Epidermal melanocyte (primary cell): ENCODE data around the gene MPDU1.
A peak's percentile ranks its signal among the peaks of the same experiment; 100 is the strongest.
"Not testable (repeated sequence)": the region's sequence is repeated elsewhere in the genome, so short reads cannot be mapped to it uniquely, and the experiment has no call there.

Experiments used
- DNase-seq: peaks from one replicate; pipeline ENCODE4 v3.0.0; 2011; ENCODE audit warnings: low spot score; ENCODE audit not compliant: insufficient read length

Gene MPDU1

DNA sequence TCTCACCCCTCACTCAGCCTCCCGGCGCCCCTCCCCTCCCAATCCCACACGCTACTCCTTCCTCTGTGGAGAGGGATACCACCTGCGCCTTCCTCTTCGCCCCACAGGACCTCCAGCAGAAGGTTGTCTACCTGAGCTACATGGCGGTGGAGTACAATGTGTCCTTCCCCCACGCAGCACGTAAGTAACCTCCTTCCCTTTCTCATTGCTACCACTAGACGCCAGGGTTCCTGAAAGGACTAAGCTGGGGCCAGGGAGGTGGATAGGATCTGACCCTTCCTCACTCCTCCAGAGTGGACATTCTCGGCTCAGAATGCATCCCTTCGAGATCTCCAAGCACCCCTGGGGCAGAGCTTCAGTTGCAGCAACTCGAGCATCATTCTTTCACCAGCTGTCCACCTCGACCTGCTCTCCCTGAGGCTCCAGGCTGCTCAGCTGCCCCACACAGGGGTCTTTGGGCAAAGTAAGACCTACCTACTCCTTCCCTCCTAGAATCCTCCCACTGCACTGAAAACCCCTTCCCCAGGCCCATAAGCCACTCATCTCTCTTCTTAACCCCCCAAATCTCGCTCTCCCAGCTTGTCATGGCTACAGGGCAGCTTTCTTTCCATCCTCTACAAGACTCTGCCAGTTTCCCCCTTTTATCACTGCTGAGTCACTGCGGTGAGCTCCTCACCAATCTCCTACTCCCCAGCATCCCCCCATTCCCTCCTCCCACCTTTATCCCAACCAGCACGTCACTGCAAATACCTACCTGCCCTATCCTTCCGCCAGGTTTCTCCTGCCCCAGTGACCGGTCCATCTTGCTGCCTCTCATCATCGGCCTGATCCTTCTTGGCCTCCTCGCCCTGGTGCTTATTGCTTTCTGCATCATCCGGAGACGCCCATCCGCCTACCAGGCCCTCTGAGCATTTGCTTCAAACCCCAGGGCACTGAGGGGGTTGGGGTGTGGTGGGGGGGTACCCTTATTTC is 2.8 kb upstream of the MPDU1 start:
- DNase-seq = no peak

DNA sequence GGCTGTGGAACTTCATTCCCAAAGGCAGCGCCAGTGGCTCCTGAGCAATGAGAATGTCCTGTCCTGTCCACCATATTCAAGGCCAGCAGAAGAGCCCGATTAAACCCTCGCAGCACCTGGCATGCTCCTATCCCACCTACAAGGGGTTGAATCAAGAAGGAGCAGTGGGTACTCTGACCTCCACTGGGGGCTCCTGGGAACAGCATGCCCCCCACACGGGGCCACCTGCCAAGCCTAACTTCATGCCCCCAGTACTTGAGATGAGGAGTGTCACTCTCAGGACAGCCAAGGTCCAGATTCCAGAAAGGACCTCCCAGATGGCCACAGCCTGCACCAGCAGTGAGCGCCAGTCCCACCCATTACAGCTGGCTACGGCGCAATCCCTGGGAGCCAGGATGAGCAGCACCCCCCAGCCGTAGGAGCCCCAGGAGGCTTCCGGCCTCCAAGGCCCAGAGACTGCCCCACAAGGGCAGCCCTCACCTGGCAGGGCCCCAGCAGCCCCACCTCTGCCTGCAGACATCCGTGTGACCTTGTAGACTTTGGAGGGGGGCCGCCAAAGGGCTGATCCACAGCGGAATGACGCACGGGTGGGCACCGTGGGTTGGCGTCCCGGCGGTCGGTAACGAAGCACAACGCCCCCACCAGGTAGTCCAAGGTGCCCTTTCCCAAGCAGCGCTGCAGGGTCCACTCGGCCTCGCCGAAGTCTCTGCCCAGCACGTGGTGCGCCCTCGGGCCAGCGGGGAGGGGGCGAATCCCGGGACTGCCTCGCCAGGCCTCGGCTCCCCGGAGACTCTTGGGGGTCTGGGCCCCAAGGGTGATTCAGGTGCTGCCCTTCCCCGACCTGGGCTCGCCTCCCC is 1.0 kb upstream of the MPDU1 start:
- no peak for DNase-seq

DNA sequence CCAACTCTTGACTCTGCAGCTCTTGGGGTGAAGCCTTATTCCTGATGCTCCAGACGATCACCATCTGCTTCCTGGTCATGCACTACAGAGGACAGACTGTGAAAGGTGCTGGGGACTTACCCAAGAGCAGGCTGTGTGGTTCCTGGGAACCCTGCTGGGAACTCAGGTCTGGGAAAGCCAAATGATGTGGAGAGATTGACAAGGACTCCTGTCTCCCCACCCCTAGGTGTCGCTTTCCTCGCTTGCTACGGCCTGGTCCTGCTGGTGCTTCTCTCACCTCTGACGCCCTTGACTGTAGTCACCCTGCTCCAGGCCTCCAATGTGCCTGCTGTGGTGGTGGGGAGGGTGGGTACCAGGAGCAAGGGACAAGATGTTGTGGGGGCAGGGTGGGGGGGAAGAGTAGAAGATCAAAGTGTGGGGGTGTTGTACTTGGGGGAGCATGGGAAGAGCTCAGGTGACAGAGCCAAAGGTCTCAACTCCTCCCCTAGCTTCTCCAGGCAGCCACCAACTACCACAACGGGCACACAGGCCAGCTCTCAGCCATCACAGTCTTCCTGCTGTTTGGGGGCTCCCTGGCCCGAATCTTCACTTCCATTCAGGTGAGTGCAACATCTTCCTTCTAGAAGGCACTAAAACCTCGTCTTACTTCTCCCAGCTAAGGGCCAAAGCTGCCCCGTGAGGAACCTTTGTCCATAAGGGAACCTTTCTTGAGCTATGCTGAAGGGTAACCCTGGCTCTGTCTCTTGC is 3.2 kb downstream of the MPDU1 start:
- no peak for DNase-seq

DNA sequence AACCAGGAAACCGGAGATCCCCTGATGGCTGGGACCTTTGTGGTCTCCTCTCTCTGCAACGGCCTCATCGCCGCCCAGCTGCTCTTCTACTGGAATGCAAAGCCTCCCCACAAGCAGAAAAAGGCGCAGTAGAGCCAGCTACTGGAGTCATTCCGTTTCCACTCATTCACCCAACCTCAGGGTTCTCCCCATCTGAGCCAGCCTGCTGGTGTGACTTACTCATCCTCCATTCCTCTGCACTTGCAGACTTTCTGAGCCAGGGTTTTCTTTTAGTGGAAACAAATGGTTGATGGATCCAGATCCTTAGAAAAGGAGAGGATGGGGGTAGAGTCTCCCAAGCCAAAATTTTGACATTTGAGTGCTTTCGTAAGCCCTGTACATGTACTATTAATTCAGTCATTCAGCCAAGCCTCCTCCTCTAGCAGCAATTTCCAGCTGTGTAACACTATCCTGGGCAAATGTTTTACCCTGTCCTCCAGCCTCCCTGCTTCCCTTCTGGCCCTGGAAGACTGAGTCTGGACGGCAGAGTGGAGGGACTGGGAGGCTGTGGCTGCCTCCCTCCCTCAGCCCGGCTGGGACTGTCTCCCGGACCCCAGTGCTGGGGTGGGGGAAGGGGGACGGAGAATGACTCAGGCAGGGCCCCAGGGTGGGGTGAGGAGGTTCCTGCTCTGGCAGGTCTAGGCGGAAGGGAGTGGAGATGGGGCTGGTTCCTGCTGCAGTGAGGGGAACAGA is 3.9 kb downstream of the MPDU1 start:
- DNase-seq = peak; percentile 71

DNA sequence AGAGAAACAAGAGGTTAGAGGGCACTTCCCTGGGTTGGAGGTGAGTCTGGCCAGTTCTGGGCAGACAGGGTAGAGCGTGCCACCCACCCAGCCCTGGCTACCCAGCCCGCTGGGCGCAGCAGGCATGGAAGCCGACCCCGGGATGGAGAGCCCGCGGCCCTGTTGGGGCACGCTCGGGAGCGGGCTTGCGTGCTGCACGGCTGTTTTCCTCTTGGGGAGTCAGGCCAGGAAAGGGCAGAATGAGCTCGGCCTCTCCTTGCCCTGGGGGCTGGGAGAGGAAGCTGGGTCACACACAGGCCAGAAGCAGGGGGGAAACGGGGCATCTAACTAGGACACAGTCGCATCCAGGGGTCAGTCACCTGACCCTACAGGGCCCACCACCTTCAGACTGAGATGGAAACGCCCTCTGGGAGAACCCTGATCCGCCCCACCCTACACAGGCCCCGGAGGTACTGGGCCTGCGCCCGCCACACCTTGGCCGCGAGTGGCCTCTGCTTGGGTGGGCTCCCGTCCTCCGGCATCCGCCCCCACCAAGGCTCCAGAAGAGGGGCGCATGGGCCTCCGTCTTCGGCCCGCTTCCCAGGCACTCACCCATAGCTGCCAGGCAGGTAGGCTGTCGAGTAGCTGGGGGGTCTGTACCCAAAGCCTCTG is 5.0 kb downstream of the MPDU1 start:
- no peak for DNase-seq

DNA sequence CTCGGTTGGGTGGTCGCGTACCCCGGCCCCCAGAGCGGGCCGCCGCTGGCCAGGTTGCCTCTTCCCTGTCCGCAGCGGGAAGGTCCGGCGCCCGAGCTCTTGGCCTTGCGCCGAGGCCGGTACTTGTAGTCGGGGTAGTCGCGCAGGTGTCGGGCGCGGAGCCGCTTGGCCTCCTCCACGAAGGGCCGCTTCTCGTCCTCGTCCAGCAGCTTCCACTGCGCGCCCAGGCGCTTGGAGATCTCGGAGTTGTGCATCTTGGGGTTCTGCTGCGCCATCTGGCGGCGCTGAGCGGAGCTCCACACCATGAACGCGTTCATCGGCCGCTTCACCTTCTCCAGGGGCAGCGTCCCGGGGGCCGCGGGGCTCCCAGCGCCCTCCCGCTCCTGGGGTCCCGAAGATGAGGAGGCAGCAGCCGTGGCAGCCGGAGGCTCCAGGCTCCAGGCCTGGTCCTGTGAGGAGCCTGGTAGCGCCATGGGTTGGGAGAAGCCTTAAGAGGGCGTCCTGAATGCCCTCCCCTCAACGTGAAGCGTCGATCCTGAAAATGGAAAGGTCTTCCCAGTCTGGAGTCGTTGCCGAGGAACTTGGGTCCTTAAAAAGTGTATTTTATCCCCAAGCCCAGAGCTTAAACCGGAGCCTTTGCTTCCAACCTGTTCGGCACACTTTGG is 5.7 kb downstream of the MPDU1 start:
- peak; percentile 96 for DNase-seq

DNA sequence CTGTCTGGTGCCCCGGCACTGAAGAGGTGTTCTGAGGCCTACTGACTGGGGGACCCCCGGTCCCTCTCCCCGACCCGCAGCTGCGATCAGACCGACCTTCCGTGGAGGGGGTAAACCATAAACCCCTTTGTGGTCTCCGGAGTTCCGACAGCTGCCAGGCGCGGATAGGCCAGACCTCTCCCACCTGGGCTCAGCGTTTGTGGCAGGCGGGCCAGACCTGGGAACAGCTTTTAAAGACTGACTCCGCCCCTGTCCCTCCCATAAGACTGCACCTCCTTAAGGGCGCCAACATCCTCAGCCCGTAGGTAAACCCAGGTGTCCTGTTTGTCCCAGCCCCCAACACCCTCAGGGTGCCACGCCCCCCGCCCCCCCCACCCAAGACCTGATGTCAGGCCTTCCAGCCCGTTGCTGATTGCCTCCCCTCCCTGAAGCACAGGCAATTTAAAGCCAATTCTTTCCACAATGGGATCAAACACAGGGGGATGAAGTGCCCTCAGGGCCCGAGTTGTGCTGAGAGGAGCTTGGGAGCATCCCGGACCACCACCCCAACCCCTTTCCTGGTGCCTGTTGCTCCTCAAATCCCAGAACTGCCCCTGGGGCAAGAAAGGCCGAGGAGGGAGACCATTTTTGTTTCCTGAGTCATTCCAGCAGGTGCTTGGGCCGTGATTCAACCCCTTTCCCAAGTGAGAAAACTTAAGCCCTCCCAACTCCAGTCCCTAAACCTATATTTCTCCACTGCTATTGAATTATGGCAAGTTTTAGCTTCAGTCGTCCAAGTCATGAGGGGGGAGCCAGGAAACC is 6.4 kb downstream of the MPDU1 start, which contains the start of gene SOX15:
Gene SOX15, minus strand, starts transcription at position 204 of the 801 bp plus-strand sequence. CDS start 418 bp downstream, outside the sequence.
- DNase-seq = no peak

DNA sequence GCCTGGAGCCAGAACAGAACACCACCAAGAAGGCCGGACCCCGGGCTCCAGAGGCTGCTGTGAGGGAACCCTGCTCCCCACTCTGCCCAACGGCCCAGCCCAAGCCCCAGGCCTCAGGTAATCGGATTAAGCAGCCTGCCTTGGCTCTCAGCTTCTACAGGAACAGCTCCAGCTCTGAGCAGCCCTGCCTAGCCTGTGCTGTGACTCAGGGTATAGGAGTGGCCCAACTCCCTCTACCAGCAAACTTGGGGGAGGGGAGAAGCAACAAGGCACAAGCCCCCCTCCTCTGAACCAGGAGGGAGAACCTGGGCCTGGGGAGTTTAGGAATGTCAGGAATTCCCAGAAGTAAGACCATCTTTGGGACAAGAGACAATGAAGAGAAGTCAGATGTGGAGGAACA is 7.1 kb downstream of the MPDU1 start:
- DNase-seq = no peak

DNA sequence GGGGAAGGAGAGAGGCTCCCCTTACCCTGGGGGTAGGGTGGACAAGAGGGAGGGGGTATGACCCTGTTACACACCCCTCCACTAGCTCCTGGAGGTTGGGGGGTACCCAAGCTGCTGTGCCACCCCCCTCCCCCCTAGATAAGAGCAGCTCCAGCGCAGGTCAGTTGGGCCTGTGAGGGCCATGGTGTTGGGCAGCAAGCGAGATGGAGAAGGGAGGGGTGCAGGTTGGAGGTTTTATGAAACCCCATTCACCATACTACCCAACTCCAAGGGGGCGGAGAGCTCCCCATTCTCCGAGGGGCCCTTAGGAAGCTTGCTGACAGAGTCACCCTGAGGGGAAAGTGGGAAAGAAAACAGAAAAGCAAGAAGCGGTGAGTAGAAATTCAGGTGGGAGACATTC is 7.9 kb downstream of the MPDU1 start:
- no peak for DNase-seq

DNA sequence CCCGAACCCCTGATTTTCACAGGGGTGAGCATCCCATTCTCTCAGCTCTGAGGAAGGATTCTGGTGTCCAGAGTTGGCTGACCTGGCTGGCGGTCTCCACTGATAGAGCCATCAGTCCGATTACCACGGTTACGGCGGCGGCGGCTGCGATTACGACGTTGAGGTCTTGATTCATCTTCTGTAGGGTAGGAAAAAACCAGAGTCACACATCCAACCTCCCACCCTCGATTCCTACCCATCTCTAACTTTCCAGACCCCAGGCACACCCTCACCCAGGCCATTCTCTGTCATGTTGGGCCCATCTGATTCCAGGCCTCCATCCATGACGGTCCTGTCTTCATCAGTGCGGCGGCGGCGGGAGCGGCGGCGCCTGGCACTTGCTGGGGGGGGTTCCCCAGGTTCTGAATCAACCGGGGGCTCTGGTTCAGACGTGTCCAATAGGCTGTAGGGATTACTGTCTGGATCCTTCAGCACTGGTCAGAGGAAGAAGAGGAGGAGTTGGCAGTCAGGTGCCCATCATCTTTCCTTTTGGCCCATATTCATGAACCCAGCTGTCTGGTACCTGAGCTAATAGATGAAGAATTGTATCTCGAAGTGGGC is 8.9 kb downstream of the MPDU1 start:
- no peak for DNase-seq

DNA sequence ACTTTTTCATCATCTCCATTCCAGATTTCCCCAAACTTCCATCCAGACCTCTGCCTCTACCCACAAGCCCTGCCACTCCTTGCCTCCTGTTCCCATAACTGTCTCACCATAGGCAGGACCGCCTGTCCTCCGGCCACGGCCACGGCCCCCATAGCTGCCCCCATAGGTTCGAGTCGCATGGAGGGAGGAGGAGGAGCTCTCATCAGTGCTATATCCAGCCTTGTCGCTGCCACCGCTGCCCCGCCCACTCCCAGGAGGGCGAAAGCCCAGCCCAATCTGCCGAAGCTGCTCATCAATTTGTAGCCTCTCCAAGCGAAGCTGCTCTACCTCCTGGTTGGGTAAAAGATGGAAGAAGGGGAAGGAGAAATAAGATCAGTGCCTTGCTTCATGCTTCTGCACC is 9.6 kb downstream of the MPDU1 start:
- no peak for DNase-seq

DNA sequence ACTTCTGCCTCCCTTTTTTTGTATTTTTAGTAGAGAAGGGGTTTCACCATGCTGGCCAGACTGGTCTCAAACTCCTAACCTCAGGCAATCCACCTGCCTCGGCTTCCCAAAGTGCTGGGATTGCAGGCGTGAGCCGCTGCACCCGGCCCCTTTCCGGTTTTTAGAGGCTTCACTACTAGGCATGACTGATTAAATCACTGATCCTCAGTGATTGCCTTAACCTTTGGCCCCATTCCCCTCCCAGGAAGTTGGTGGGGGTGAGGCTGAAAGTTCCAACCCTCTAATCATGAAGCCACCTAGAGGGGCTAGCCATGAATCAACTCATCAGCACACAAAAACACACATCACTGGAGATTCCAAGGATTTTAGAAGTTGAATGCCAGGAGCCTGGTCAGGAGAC is 13.9 kb downstream of the MPDU1 start:
- not testable (repeated sequence) for DNase-seq

DNA sequence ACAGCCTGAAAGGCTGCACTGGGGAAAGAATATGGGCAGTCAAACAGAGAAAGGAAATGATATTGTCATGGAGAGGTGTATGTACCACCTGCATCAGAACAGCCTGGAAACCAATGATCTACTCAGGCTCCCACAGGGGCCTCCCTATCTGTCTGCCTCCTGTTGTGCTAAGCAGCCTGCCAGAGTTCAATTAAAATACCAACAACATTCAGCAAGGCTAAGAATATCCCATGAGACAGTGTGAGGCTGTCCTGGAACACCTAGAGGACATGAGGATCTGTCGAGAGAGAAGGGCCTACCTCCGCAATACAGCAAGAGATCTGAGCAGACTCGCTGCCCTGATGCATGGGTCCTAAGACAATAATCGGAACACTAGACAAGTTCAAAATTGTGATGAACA is 22.6 kb downstream of the MPDU1 start:
- no peak for DNase-seq

DNA sequence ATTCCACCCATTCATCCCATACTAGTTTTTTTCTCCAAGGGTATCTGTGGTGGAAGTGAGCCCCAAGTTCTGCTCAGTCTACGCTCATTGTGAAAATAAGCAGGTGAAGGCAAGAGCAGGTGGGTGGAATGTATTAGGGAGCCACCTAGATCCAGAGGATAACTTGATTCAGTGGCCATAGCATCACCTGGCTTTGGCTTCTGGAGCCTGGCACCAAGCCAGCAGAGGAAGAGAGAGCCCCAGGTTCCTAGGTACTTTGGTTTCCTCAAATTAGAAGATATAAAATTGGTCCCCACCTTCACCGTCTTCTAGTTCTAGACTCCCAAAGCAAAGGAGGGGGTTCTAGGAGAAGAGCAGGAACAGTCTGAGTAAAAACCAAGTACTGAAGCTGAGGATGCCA is 27.0 kb downstream of the MPDU1 start:
- DNase-seq = no peak

DNA sequence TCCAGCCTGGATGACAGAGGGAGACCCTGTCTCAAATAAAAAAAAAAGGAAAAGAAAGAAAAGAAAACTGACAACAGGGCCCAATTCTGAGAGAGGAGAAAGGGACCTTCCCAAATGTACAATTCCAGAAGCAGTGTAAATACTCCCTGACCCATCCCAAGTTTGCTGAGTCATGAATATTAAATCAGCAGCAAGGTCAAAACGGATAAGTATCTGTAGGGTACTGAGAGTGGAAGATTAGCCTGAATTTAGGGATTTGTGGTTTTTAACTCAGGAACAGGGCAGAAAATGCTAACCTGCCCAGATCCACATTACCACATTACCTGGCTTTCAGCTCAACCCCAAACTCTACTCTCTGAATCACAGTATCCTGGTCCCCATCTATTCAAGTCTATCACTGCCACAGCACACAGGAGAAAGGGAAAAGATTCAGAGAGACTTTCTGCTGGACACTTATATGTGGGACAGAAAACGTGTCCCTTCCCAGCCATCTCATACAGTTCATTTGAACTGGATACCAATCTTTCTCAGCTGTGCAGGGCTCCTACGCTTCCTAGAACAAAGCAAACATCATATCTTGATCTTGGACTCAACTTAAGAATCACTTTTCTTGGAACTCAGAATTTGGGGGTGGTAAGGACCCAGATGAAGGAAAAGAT is 28.1 kb downstream of the MPDU1 start:
- DNase-seq = no peak

DNA sequence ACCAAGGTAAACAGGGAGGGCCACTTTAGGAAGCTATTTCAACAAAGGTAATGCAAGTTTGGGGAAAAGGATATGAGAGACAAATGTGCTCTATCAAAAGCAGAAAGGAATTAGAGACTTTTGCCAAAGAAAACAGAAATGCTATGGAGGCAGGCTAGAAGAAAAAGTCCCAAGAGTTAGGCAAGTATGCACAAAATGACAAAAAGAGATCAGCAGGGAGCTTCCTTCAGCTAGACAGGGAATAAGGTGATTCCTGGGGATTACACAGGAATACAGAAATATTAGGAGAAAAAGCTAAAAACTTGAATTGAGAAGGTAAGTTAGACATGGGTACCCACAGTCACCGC is 28.6 kb downstream of the MPDU1 start:
- DNase-seq = no peak

DNA sequence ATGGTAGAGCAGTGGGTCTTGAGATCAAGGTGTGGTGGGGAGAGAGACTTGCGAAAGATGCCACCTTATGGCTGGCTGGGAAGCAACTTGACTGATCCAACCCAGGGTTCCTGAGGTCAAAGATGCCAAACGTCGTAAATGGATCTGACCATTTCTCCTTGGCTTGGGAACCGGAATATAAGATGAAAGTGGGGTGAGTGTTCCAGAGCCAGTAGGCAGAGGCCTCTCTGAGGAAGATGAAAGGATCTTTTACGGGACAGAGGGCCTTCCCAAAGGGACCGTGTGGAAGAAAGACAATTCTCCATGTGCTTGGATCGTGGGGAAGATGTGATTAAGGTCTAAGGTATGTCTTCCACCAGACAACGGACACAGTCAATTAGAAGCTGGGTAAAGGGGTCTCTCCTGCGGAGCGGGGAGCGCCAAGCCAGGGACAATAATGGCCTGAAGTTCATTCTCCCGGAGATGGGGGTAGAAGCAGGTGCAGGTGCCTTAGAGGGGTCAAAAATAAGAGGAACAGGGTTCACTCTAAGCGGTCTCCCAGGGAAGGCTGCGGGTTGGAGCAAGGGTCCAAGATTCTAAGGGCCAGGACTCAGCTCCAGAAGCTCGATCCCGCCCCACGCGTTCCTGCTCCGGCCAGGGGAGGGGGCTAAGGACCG is 30.2 kb downstream of the MPDU1 start:
- DNase-seq = no peak
